ENCODE measurements around the gene PRR14L. TPM values are rescaled to one million over a fixed set of nuclear protein-coding genes. Genes with fewer than 3 reads are reported as not detected.

PRR14L gene
- total RNA-seq, 2 donors from 2014 or later = 12.8 to 13.7 TPM

- H3K4me3 ChIP-seq = peak overlapping the region; percentile 89 to 90
- peaks cover 0 to 47% of the 10 kb centered on the region in 2 donors for H3K4me1 ChIP-seq
- H3K9me3 ChIP-seq = no peaks in the 10 kb centered on the region
- DNase-seq (ENCODE audit: low spot score) = peak; percentile 63
- H3K27me3 ChIP-seq = no peaks in the 10 kb centered on the region
- H3K36me3 ChIP-seq = no peaks in the 10 kb centered on the region
- TF ChIP-seq CTCF (IDR thresholded peaks at IDR 0.05) = no peak
- H3K27ac ChIP-seq = peak overlapping the region; percentile 94 to 98
Observed at GRCh38 chr22:31753005-31753633, 3.2 kb upstream of the PRR14L start.

GRCh38 chr22:31752096-31752847 lies 2.3 kb upstream of the PRR14L start:
- no peak overlapping the region for H3K4me3 ChIP-seq
- H3K9me3 ChIP-seq = no peaks in the 10 kb centered on the region
- H3K27me3 ChIP-seq = no peaks in the 10 kb centered on the region
- no peak for DNase-seq (ENCODE audit: low spot score)
- H3K4me1 ChIP-seq = peaks cover 0 to 55% of the 10 kb centered on the region in 2 donors
- no peaks in the 10 kb centered on the region for H3K36me3 ChIP-seq
- peak overlapping the region; percentile 94 to 98 for H3K27ac ChIP-seq
- TF ChIP-seq CTCF (IDR thresholded peaks at IDR 0.05) = no peak

- H3K9me3 ChIP-seq = no peaks in the 10 kb centered on the region
- peak overlapping the region; percentile 78 to 90 for H3K27ac ChIP-seq
- TF ChIP-seq CTCF (IDR thresholded peaks at IDR 0.05) = no peak
- H3K4me1 ChIP-seq = peaks cover 0 to 55% of the 10 kb centered on the region in 2 donors
- H3K36me3 ChIP-seq = no peaks in the 10 kb centered on the region
- H3K27me3 ChIP-seq = no peaks in the 10 kb centered on the region
- DNase-seq (ENCODE audit: low spot score) = no peak
- H3K4me3 ChIP-seq = peak overlapping the region; percentile 80 to 98
Observed at GRCh38 chr22:31750365-31751284, 693 bp upstream of the PRR14L start.

GRCh38 chr22:31748490-31748889 lies 1.4 kb downstream of the PRR14L start:
- H3K4me3 ChIP-seq = peak overlapping the region in 1 of 2 donors; percentile 98
- no peaks in the 10 kb centered on the region for H3K36me3 ChIP-seq
- no peak for TF ChIP-seq CTCF (IDR thresholded peaks at IDR 0.05)
- H3K4me1 ChIP-seq = peaks cover 0 to 44% of the 10 kb centered on the region in 2 donors
- H3K9me3 ChIP-seq = no peaks in the 10 kb centered on the region
- no peak for DNase-seq (ENCODE audit: low spot score)
- no peaks in the 10 kb centered on the region for H3K27me3 ChIP-seq
- no peak overlapping the region for H3K27ac ChIP-seq

GRCh38 chr22:31747441-31747840 lies 2.5 kb downstream of the PRR14L start:
- Histone ChIP-seq H3K27me3 (no peaks in the 10 kb centered on the region), H3K36me3 (no peaks in the 10 kb centered on the region), H3K4me1 (peaks cover 0 to 35% of the 10 kb centered on the region in 2 donors), H3K27ac (no peak overlapping the region), H3K9me3 (no peaks in the 10 kb centered on the region), H3K4me3 (no peak overlapping the region)
- TF ChIP-seq CTCF (IDR thresholded peaks at IDR 0.05) = no peak
- DNase-seq (ENCODE audit: low spot score) = no peak
